Mesendoderm (in vitro differentiated cells): ENCODE results near the gene TTYH2.
"Not testable (repeated sequence)": the region's sequence is repeated elsewhere in the genome, so short reads cannot be mapped to it uniquely, and the experiment has no call there.

Source experiments
- DNase-seq: peaks from one replicate; pipeline ENCODE4 v3.0.0; 2013
- H2AK5ac ChIP-seq: 2 replicates; pipeline ENCODE4 v1.6.1; 2013; ENCODE audit warnings: low read length, inconsistent platforms
- H2BK120ac ChIP-seq: 2 replicates; pipeline ENCODE4 v1.6.1; 2013; ENCODE audit warnings: low read depth, mild to moderate bottlenecking, low read length, moderate library complexity, mixed read lengths
- H2BK15ac ChIP-seq: replicated peaks from 2 replicates; pipeline ENCODE4 v1.6.1; 2013; ENCODE audit warnings: low read depth, mild to moderate bottlenecking, moderate library complexity
- H2BK5ac ChIP-seq: 2 replicates; pipeline ENCODE4 v1.6.1; 2013; ENCODE audit warnings: low read length, inconsistent platforms
- H3K18ac ChIP-seq: 2 replicates; pipeline ENCODE4 v1.6.1; 2013; ENCODE audit warnings: mild to moderate bottlenecking, low read length, mixed read lengths
- H3K23ac ChIP-seq: one replicate; pipeline ENCODE4 v1.6.1; 2013; ENCODE audit warnings: low read length
- H3K27ac ChIP-seq: 2 replicates; pipeline ENCODE4 v1.5.1; 2013; ENCODE audit warnings: low read depth, mild to moderate bottlenecking, inconsistent platforms, low read length, moderate library complexity
- H3K27me3 ChIP-seq: 2 replicates; pipeline ENCODE4 v1.6.1; 2013; ENCODE audit warnings: low read length, control low read depth, mild to moderate bottlenecking, inconsistent platforms; ENCODE audit not compliant: insufficient read depth, poor library complexity
- H3K36me3 ChIP-seq: 2 replicates; pipeline ENCODE4 v1.6.1; 2013; ENCODE audit warnings: low read length, inconsistent platforms; ENCODE audit not compliant: control insufficient read depth, insufficient read depth
- H3K4ac ChIP-seq: one replicate; pipeline ENCODE4 v1.6.1; 2013; ENCODE audit warnings: low read depth, mild to moderate bottlenecking, low read length, moderate library complexity
- H3K4me1 ChIP-seq: 2 replicates; pipeline ENCODE4 v1.6.1; 2013; ENCODE audit warnings: low read depth, low read length, inconsistent platforms; ENCODE audit not compliant: control insufficient read depth
- H3K4me2 ChIP-seq: 2 replicates; pipeline ENCODE4 v1.6.1; 2013; ENCODE audit warnings: low read length
- H3K4me3 ChIP-seq: 2 replicates; pipeline ENCODE4 v1.5.1; 2013; ENCODE audit warnings: mild to moderate bottlenecking, low read length
- H3K56ac ChIP-seq: one replicate; pipeline ENCODE4 v1.6.1; 2013; ENCODE audit warnings: low read length
- H3K79me1 ChIP-seq: 2 replicates; pipeline ENCODE4 v1.6.1; 2013; ENCODE audit warnings: low read length, inconsistent platforms
- H3K79me2 ChIP-seq: 2 replicates; pipeline ENCODE4 v1.6.1; 2013; ENCODE audit warnings: mild to moderate bottlenecking, low read length; ENCODE audit not compliant: control insufficient read depth, insufficient read depth
- H3K9ac ChIP-seq: 2 replicates; pipeline ENCODE4 v1.6.1; 2013; ENCODE audit warnings: low read length, inconsistent platforms
- H4K5ac ChIP-seq: one replicate; pipeline ENCODE4 v1.6.1; 2013; ENCODE audit warnings: low read length
- H4K8ac ChIP-seq: one replicate; pipeline ENCODE4 v1.6.1; 2013; ENCODE audit warnings: low read depth, mild to moderate bottlenecking, control low read depth, low read length, moderate library complexity
- WGBS: extraction: QIAGEN DNeasy Blood & Tissue Kit; methylation state at CpG from one replicate; pipeline ENCODE4 v1.1.7; 2013; ENCODE audit warnings: low lambda C conversion rate, missing lambda C conversion rate; ENCODE audit not compliant: insufficient coverage; ENCODE audit errors: extremely low coverage; 5-methylcytosine and 5-hydroxymethylcytosine counted together

The TTYH2 gene

DNA sequence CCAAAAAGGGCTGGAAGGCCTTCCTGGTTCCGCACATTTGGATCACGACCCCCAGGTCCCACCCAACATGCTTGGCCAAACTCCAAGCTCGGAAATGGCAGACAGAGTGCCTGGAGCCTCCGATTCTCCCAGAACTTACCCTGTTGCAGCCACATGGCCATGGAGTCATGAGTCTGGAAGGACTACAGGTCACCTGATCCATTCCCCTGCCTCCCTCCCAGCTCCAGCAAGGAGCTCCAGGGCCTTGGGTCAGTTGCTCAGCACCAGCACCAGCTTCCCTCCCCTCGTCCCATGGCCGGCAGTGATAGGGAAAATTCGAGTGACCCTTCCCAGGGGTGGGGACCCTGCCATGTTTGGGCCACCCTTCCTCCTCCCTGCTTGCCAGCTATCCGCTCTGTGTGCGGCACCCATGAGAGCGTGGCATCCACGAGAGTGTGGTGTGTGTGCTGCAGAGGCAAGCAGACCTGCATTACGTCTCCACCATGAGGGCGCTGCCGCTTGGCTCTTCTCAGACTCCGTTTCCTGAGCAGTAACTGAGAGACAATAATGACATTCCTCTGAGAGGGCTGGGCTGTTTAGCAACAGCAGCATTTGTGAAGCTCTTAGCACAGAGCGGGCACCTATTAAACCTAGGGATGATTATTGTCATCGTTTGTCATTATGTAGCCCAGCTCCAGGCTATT, 31.2 kb upstream of the TTYH2 start:
- H2AK5ac ChIP-seq, result no peak overlapping the region
- H3K79me2 ChIP-seq, result no peaks in the 10 kb centered on the region
- no peaks in the 10 kb centered on the region for H3K27me3 ChIP-seq
- no peaks in the 10 kb centered on the region for H3K79me1 ChIP-seq
- H3K36me3 ChIP-seq, result no peaks in the 10 kb centered on the region
- no peaks in the 10 kb centered on the region for H3K4me1 ChIP-seq
- no peak overlapping the region for H2BK5ac ChIP-seq
- no peak overlapping the region for H2BK15ac ChIP-seq
- no peak overlapping the region for H4K5ac ChIP-seq
- no peak overlapping the region for H3K18ac ChIP-seq
- WGBS, result no CpG with 5 or more reads among the region's 17 CpGs
- no peak overlapping the region for H3K23ac ChIP-seq
- H3K56ac ChIP-seq, result peak overlapping the region; percentile 25
- H3K9ac ChIP-seq, result no peak overlapping the region
- no peak overlapping the region for H3K4me2 ChIP-seq
- no peak overlapping the region for H2BK120ac ChIP-seq
- H4K8ac ChIP-seq, result no peak overlapping the region
- H3K4me3 ChIP-seq, result no peak overlapping the region
- H3K27ac ChIP-seq, result no peak overlapping the region
- DNase-seq, result no peak
- no peak overlapping the region for H3K4ac ChIP-seq

DNA sequence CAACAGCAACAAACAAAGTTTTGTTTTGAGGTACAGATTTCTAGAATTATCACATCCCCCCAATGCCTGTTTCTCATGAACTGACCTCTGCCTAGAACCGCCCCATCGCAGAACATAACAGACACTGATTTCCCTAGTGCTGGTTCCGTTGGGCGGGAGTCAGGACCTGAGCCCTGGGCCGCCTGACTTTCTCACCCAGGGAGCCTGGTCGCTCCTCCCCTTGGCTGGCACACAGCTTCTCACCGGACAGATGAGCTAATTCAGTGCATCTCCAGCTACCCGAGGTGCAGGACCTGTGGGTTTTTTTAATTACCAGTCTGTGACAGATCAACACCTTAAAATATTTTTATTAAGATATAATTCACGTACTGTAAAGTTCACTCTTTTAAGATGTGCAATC, 30.0 kb upstream of the TTYH2 start:
- Histone ChIP-seq H3K4ac (no peak overlapping the region), H3K56ac (no peak overlapping the region), H3K79me1 (no peaks in the 10 kb centered on the region), H3K23ac (no peak overlapping the region), H3K36me3 (no peaks in the 10 kb centered on the region), H3K4me1 (no peaks in the 10 kb centered on the region), H2BK5ac (no peak overlapping the region), H3K4me3 (no peak overlapping the region), H3K4me2 (no peak overlapping the region), H2BK120ac (no peak overlapping the region), H3K9ac (no peak overlapping the region), H3K27ac (no peak overlapping the region), H4K5ac (no peak overlapping the region), H3K79me2 (no peaks in the 10 kb centered on the region), H2AK5ac (no peak overlapping the region), H4K8ac (no peak overlapping the region), H2BK15ac (no peak overlapping the region), H3K18ac (no peak overlapping the region), H3K27me3 (no peaks in the 10 kb centered on the region)
- DNase-seq, result no peak
- WGBS, result no CpG with 5 or more reads among the region's 9 CpGs

- no peak overlapping the region for H2AK5ac ChIP-seq
- no peak for DNase-seq
- H3K27me3 ChIP-seq, result no peaks in the 10 kb centered on the region
- H2BK5ac ChIP-seq, result no peak overlapping the region
- H2BK15ac ChIP-seq, result no peak overlapping the region
- H3K4ac ChIP-seq, result no peak overlapping the region
- H3K4me2 ChIP-seq, result no peak overlapping the region
- no peak overlapping the region for H4K5ac ChIP-seq
- no peaks in the 10 kb centered on the region for H3K4me1 ChIP-seq
- no peak overlapping the region for H3K23ac ChIP-seq
- WGBS, result no CpG with 5 or more reads among the region's 9 CpGs
- no peaks in the 10 kb centered on the region for H3K79me1 ChIP-seq
- H3K36me3 ChIP-seq, result no peaks in the 10 kb centered on the region
- no peak overlapping the region for H2BK120ac ChIP-seq
- no peak overlapping the region for H3K4me3 ChIP-seq
- H3K79me2 ChIP-seq, result no peaks in the 10 kb centered on the region
- no peak overlapping the region for H3K18ac ChIP-seq
- H4K8ac ChIP-seq, result no peak overlapping the region
- H3K9ac ChIP-seq, result no peak overlapping the region
- no peak overlapping the region for H3K27ac ChIP-seq
- H3K56ac ChIP-seq, result no peak overlapping the region
Measured at GRCh38 chr17:74185571-74186185, 27.7 kb upstream of the TTYH2 start.

DNA sequence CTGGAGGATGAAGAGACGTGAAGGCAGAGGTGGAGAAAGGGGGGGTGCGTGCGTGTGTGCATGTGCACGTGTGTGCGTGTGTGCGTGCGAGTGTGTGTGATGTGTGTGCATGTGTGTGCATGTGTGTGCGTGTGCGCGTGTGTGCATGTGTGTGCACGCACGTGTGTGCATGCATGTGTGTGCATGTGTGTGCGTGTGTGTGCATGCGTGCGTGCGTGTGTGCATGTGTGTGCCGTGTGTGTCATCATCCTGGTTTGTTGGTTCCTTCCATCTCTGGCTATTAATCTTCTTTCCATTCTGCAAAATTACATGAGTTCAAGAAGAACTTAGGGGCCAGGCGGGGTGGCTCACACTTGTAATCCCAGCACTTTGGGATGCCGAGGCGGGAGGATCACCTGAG, 26.9 kb upstream of the TTYH2 start:
- no peak overlapping the region for H3K4me3 ChIP-seq
- H3K56ac ChIP-seq, result no peak overlapping the region
- H4K5ac ChIP-seq, result no peak overlapping the region
- H2BK120ac ChIP-seq, result no peak overlapping the region
- no peaks in the 10 kb centered on the region for H3K79me1 ChIP-seq
- no peaks in the 10 kb centered on the region for H3K4me1 ChIP-seq
- H2BK15ac ChIP-seq, result no peak overlapping the region
- H4K8ac ChIP-seq, result no peak overlapping the region
- H2AK5ac ChIP-seq, result no peak overlapping the region
- no peak overlapping the region for H2BK5ac ChIP-seq
- no peaks in the 10 kb centered on the region for H3K79me2 ChIP-seq
- H3K27ac ChIP-seq, result no peak overlapping the region
- no peak overlapping the region for H3K4ac ChIP-seq
- H3K27me3 ChIP-seq, result no peaks in the 10 kb centered on the region
- no peak for DNase-seq
- no peak overlapping the region for H3K9ac ChIP-seq
- H3K4me2 ChIP-seq, result no peak overlapping the region
- H3K23ac ChIP-seq, result no peak overlapping the region
- no CpG with 5 or more reads among the region's 20 CpGs for WGBS
- H3K36me3 ChIP-seq, result no peaks in the 10 kb centered on the region
- no peak overlapping the region for H3K18ac ChIP-seq

- H4K8ac ChIP-seq, result no peak overlapping the region
- no peaks in the 10 kb centered on the region for H3K79me1 ChIP-seq
- peak overlapping the region; percentile 7 for H3K56ac ChIP-seq
- no peak overlapping the region for H3K23ac ChIP-seq
- H3K9ac ChIP-seq, result no peak overlapping the region
- no peaks in the 10 kb centered on the region for H3K79me2 ChIP-seq
- no peaks in the 10 kb centered on the region for H3K36me3 ChIP-seq
- WGBS, result no CpG with 5 or more reads among the region's 11 CpGs
- no peak overlapping the region for H4K5ac ChIP-seq
- no peak overlapping the region for H2AK5ac ChIP-seq
- no peak overlapping the region for H3K4me2 ChIP-seq
- H3K4ac ChIP-seq, result no peak overlapping the region
- no peak overlapping the region for H3K18ac ChIP-seq
- DNase-seq, result no peak
- no peak overlapping the region for H3K4me3 ChIP-seq
- no peak overlapping the region for H2BK5ac ChIP-seq
- H3K4me1 ChIP-seq, result no peaks in the 10 kb centered on the region
- H2BK15ac ChIP-seq, result no peak overlapping the region
- no peak overlapping the region for H3K27ac ChIP-seq
- H2BK120ac ChIP-seq, result no peak overlapping the region
- no peaks in the 10 kb centered on the region for H3K27me3 ChIP-seq
Measured at GRCh38 chr17:74187761-74188160, 25.6 kb upstream of the TTYH2 start.

GRCh38 chr17:74188687-74189086, 24.7 kb upstream of the TTYH2 start:
- H4K5ac ChIP-seq, H3K4ac ChIP-seq, H3K23ac ChIP-seq, H3K36me3 ChIP-seq, DNase-seq, H2AK5ac ChIP-seq, H3K56ac ChIP-seq, H3K9ac ChIP-seq, H3K18ac ChIP-seq, H3K4me2 ChIP-seq, H2BK15ac ChIP-seq, H3K27me3 ChIP-seq, H3K27ac ChIP-seq, H2BK5ac ChIP-seq, H3K4me1 ChIP-seq, H3K4me3 ChIP-seq, H4K8ac ChIP-seq, H3K79me1 ChIP-seq, H3K79me2 ChIP-seq, H2BK120ac ChIP-seq: not testable (repeated sequence)
- WGBS, result no CpG with 5 or more reads among the region's 4 CpGs
